Smooth muscle cell (in vitro differentiated cells): ENCODE measurements around the gene FRMD1. TPM values are rescaled to one million over a fixed set of nuclear protein-coding genes. Genes with fewer than 3 reads are reported as not detected.
A peak's percentile ranks its signal among the peaks of the same experiment; 100 is the strongest.

Experiments
- DNase-seq: peaks from one replicate; lab custom pipeline; 2025; ENCODE audit not compliant: unreplicated experiment; lab: John Stamatoyannopoulos, UW
- H2AFZ ChIP-seq: fragments of 200-600 bp; sonication (generic); 2 replicates; pipeline ENCODE4 v1.6.0; 2016; ENCODE audit warnings: antibody characterized with exemption, low read depth, mild to moderate bottlenecking
- H3F3A ChIP-seq: fragments of 200-600 bp; sonication (generic); 2 replicates; pipeline ENCODE4 v1.6.0; 2017; ENCODE audit warnings: antibody characterized with exemption, low read depth
- H3K27ac ChIP-seq: fragments of 200-600 bp; sonication (generic); 2 replicates; pipeline ENCODE4 v1.5.1; 2016; ENCODE audit warnings: low read depth, mild to moderate bottlenecking
- H3K27me3 ChIP-seq: fragments of 200-600 bp; sonication (generic); 2 replicates; pipeline ENCODE4 v1.6.1; 2016; ENCODE audit warnings: low read depth, mild to moderate bottlenecking
- H3K36me3 ChIP-seq: fragments of 200-600 bp; sonication (generic); 2 replicates; pipeline ENCODE4 v1.5.1; 2016; ENCODE audit warnings: low read depth
- H3K4me1 ChIP-seq: fragments of 200-600 bp; sonication (generic); 2 replicates; pipeline ENCODE4 v1.5.1; 2016; ENCODE audit warnings: low read depth
- H3K4me2 ChIP-seq: fragments of 200-600 bp; sonication (generic); 2 replicates; pipeline ENCODE4 v1.6.0; 2016; ENCODE audit warnings: mild to moderate bottlenecking
- H3K4me3 ChIP-seq: fragments of 200-600 bp; sonication (generic); 2 replicates; pipeline ENCODE4 v1.5.1; 2016; ENCODE audit warnings: mild to moderate bottlenecking
- H3K79me2 ChIP-seq: fragments of 200-600 bp; sonication (generic); 2 replicates; pipeline ENCODE4 v1.6.0; 2016; ENCODE audit warnings: low read depth, mild to moderate bottlenecking
- H3K9ac ChIP-seq: fragments of 200-600 bp; sonication (generic); 2 replicates; pipeline ENCODE4 v1.6.0; 2016; ENCODE audit warnings: low read depth
- H3K9me3 ChIP-seq: fragments of 200-600 bp; sonication (generic); replicated peaks from 2 replicates; pipeline ENCODE4 v1.5.1; 2016; ENCODE audit warnings: low read depth
- H4K20me1 ChIP-seq: fragments of 200-600 bp; sonication (generic); 2 replicates; pipeline ENCODE4 v1.6.0; 2016; ENCODE audit warnings: low read depth
- WGBS: methylation state at CpG from one replicate; pipeline ENCODE4 v1.1.7; 2016; ENCODE audit warnings: low lambda C conversion rate; 5-methylcytosine and 5-hydroxymethylcytosine counted together
- polyA plus RNA-seq: library from polyadenylated mRNA; unstranded; fragments of >200 nt; fragmentation: Nextera tagmentation; extraction: Ambion mirVana; gene quantifications from 2 replicates; pipeline ENCODE4 v1.2.1, GENCODE V29; 2016
- total RNA-seq: library from RNA; depleted of rRNA; stranded (reverse); fragments of >200 nt; gene quantifications from 2 replicates; pipeline ENCODE4 v1.2.3, GENCODE V29; 2014
- TF ChIP-seq, protein P1 (sequence below): fragments of 200-600 bp; sonication (generic); IDR thresholded peaks from 2 replicates; pipeline ENCODE4 v1.5.1; 2017; ENCODE audit warnings: borderline replicate concordance, mild to moderate bottlenecking, antibody characterized with exemption; ENCODE audit not compliant: insufficient read depth, poor library complexity, severe bottlenecking

Gene FRMD1
- total and polyA plus RNA-seq, 2 experiments from 2014 or later = not detected

DNA sequence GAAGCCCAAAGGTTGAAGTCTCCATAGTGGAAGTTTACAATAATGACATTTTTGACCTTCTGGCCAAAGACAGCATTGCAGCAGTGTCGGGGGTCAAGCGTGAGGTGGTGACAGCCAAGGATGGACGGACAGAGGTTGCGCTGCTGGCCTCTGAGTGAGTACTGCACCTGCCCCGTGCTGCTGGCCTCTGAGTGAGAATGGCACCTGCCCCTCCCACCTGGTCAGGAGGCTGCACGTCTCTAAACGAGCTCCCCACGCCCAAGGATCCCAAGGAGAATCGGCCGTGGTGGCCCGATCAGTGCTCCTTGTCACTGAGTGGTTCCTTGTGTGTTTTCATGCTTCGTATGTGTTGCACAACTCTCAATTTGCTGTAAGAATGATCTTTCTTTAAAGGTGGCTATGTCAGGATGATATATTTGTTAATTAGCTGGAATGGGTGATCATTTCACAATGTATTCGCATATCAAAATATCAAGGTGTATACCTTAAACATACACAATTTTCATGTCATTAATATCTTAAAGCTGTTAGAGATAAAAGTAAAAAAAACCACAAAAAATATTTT, 40.4 kb downstream of the FRMD1 start:
- DNase-seq = no peak
- Histone ChIP-seq H3K36me3 (no peaks in the 10 kb centered on the region), H3K27ac (no peak overlapping the region), H3K27me3 (no peaks in the 10 kb centered on the region), H2AFZ (no peak overlapping the region), H3F3A (peaks cover 34% of the 10 kb centered on the region), H4K20me1 (no peaks in the 10 kb centered on the region), H3K4me3 (no peak overlapping the region), H3K4me1 (peaks cover 16% of the 10 kb centered on the region), H3K9me3 (peaks cover 13% of the 10 kb centered on the region), H3K4me2 (no peak overlapping the region), H3K9ac (no peak overlapping the region), H3K79me2 (no peaks in the 10 kb centered on the region)
- 93% methylated on average over 13 of the region's 13 CpGs for WGBS
- TF ChIP-seq, protein P1, sequence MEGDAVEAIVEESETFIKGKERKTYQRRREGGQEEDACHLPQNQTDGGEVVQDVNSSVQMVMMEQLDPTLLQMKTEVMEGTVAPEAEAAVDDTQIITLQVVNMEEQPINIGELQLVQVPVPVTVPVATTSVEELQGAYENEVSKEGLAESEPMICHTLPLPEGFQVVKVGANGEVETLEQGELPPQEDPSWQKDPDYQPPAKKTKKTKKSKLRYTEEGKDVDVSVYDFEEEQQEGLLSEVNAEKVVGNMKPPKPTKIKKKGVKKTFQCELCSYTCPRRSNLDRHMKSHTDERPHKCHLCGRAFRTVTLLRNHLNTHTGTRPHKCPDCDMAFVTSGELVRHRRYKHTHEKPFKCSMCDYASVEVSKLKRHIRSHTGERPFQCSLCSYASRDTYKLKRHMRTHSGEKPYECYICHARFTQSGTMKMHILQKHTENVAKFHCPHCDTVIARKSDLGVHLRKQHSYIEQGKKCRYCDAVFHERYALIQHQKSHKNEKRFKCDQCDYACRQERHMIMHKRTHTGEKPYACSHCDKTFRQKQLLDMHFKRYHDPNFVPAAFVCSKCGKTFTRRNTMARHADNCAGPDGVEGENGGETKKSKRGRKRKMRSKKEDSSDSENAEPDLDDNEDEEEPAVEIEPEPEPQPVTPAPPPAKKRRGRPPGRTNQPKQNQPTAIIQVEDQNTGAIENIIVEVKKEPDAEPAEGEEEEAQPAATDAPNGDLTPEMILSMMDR = no peak

DNA sequence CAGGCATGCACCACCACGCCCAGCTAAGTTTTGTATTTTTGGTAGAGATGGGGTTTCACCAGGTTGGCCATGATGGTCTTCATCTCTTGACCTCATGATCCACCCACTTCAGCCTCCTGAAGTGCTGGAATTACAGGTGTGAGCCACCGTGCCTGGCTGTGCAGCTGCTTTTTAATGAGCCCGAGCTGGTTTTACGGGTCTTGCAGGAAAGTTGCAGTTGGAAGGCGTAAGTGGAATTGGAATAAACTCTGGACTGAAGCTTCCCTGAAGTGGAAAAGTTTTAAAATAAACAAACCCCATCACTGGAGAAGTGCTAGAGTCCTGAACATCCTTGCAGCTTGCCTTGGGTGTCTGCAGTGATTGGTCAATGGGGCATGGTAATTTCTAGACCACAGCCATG, 41.2 kb downstream of the FRMD1 start:
- H3K9me3 ChIP-seq = peaks cover 13% of the 10 kb centered on the region
- H3K4me3 ChIP-seq = no peak overlapping the region
- H3K9ac ChIP-seq = no peak overlapping the region
- no peaks in the 10 kb centered on the region for H3K79me2 ChIP-seq
- H3K27ac ChIP-seq = peak overlapping the region; percentile 93
- TF ChIP-seq, protein P1 = no peak
- 84% methylated on average over 5 of the region's 5 CpGs for WGBS
- H3K4me2 ChIP-seq = no peak overlapping the region
- peaks cover 42% of the 10 kb centered on the region for H3F3A ChIP-seq
- H3K4me1 ChIP-seq = peaks cover 18% of the 10 kb centered on the region
- DNase-seq = no peak
- no peak overlapping the region for H2AFZ ChIP-seq
- no peaks in the 10 kb centered on the region for H4K20me1 ChIP-seq
- H3K36me3 ChIP-seq = no peaks in the 10 kb centered on the region
- H3K27me3 ChIP-seq = no peaks in the 10 kb centered on the region

DNA sequence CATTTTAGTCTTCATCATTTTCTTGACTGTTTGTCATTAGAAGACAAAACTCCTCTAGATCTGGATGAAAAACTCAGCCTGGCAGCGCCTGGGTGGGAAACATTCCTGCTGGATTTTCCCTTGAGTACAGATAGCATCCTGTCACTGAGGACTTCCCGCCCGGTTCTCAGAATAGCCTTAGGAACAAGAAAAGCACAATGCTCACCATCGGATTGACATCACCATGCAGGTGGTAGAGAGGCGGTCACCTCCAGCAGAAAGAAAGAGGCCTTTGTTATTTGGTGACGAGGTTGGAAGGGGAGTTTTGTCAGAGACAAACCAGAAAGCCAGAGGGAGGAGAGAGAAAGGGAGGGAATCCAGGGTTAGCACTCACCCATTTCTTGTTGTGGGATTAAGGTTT, 41.8 kb downstream of the FRMD1 start:
- Histone ChIP-seq H3K9me3 (peaks cover 13% of the 10 kb centered on the region), H3K4me2 (no peak overlapping the region), H3K79me2 (no peaks in the 10 kb centered on the region), H3F3A (peaks cover 47% of the 10 kb centered on the region), H4K20me1 (no peaks in the 10 kb centered on the region), H2AFZ (no peak overlapping the region), H3K4me3 (no peak overlapping the region), H3K27me3 (no peaks in the 10 kb centered on the region), H3K9ac (no peak overlapping the region), H3K27ac (peak overlapping the region; percentile 93), H3K4me1 (peaks cover 23% of the 10 kb centered on the region), H3K36me3 (no peaks in the 10 kb centered on the region)
- no peak for DNase-seq
- TF ChIP-seq, protein P1 = no peak
- 73% methylated on average over 6 of the region's 6 CpGs for WGBS
